SIG-M5 (cell line): ENCODE data around the gene SLC7A14.

Source experiments
- DNase-seq: peaks from one replicate; lab custom pipeline; 2025; lab: John Stamatoyannopoulos, UW

Gene SLC7A14

GRCh38 chr3:170496868-170497140 lies 89.1 kb downstream of the SLC7A14 start:
- DNase-seq, result no peak

GRCh38 chr3:170496026-170496867 lies 89.6 kb downstream of the SLC7A14 start:
- DNase-seq, result no peak

- DNase-seq, result no peak
Measured at GRCh38 chr3:170494766-170495165, 91.1 kb downstream of the SLC7A14 start.

- DNase-seq, result no peak
Measured at GRCh38 chr3:170493712-170494182, 92.1 kb downstream of the SLC7A14 start.

GRCh38 chr3:170491901-170492300 lies 94.0 kb downstream of the SLC7A14 start:
- DNase-seq, result no peak

- no peak for DNase-seq
Measured at GRCh38 chr3:170490828-170491560, 94.9 kb downstream of the SLC7A14 start.

GRCh38 chr3:170488802-170489201 lies 97.1 kb downstream of the SLC7A14 start:
- no peak for DNase-seq

- DNase-seq, result no peak
Measured at GRCh38 chr3:170487031-170487430, 98.8 kb downstream of the SLC7A14 start.

- DNase-seq, result no peak
Measured at GRCh38 chr3:170486398-170486797, 99.5 kb downstream of the SLC7A14 start.

GRCh38 chr3:170485696-170486095 lies 100.2 kb downstream of the SLC7A14 start:
- DNase-seq, result no peak

- DNase-seq, result no peak
Measured at GRCh38 chr3:170485294-170485693, 100.6 kb downstream of the SLC7A14 start.

GRCh38 chr3:170484869-170485268 lies 101.0 kb downstream of the SLC7A14 start:
- no peak for DNase-seq

GRCh38 chr3:170483485-170484262 lies 102.2 kb downstream of the SLC7A14 start:
- DNase-seq, result no peak

GRCh38 chr3:170482199-170482598 lies 103.7 kb downstream of the SLC7A14 start:
- DNase-seq, result no peak

GRCh38 chr3:170480111-170480510 lies 105.8 kb downstream of the SLC7A14 start:
- no peak for DNase-seq

- no peak for DNase-seq
Measured at GRCh38 chr3:170477395-170477794, 108.5 kb downstream of the SLC7A14 start.

- no peak for DNase-seq
Measured at GRCh38 chr3:170476291-170476690, 109.6 kb downstream of the SLC7A14 start.

GRCh38 chr3:170475092-170475685 lies 110.7 kb downstream of the SLC7A14 start:
- no peak for DNase-seq

- DNase-seq, result no peak
Measured at GRCh38 chr3:170473358-170473757, 112.5 kb downstream of the SLC7A14 start.

GRCh38 chr3:170471149-170471548 lies 114.7 kb downstream of the SLC7A14 start:
- no peak for DNase-seq

- no peak for DNase-seq
Measured at GRCh38 chr3:170470063-170471016, 115.5 kb downstream of the SLC7A14 start.
